ENCODE measurements around the gene BTBD9. TPM values are rescaled to one million over a fixed set of nuclear protein-coding genes. Genes with fewer than 3 reads are reported as not detected.

BTBD9 gene
- total RNA-seq, 4 donors from 2014 or later = 11.7 to 17.7 (median 14.1) TPM

- no peak for TF ChIP-seq CTCF (IDR thresholded peaks at IDR 0.05; ENCODE audit: low read depth)
Observed at GRCh38 chr6:38137608-38138265, 502.0 kb downstream of the BTBD9 start.

GRCh38 chr6:38136547-38136946, 503.2 kb downstream of the BTBD9 start:
- no peak for TF ChIP-seq CTCF (IDR thresholded peaks at IDR 0.05; ENCODE audit: low read depth)

GRCh38 chr6:38134704-38135088, 505.0 kb downstream of the BTBD9 start:
- no peak for TF ChIP-seq CTCF (IDR thresholded peaks at IDR 0.05; ENCODE audit: low read depth)

- no peak for TF ChIP-seq CTCF (IDR thresholded peaks at IDR 0.05; ENCODE audit: low read depth)
Observed at GRCh38 chr6:38133932-38134703, 505.6 kb downstream of the BTBD9 start.

- no peak for TF ChIP-seq CTCF (IDR thresholded peaks at IDR 0.05; ENCODE audit: low read depth)
Observed at GRCh38 chr6:38131527-38131965, 508.2 kb downstream of the BTBD9 start.

- no peak for TF ChIP-seq CTCF (IDR thresholded peaks at IDR 0.05; ENCODE audit: low read depth)
Observed at GRCh38 chr6:38127284-38127683, 512.4 kb downstream of the BTBD9 start.

- TF ChIP-seq CTCF (IDR thresholded peaks at IDR 0.05; ENCODE audit: low read depth) = no peak
Observed at GRCh38 chr6:38119516-38119915, 520.2 kb downstream of the BTBD9 start.
